ENCODE measurements around the gene LIPM.

The LIPM gene

GRCh38 chr10:88792661-88793060 is 9.9 kb upstream of the LIPM start:
- no CpG with 5 or more reads among the region's 4 CpGs for WGBS (ENCODE audit: extremely low coverage, insufficient coverage, low lambda C conversion rate)
- Histone ChIP-seq H3K27ac (ENCODE audit: low read depth, low read length) (no peak overlapping the region), H3K27me3 (ENCODE audit: insufficient read depth, low read length, poor library complexity) (no peaks in the 10 kb centered on the region)

GRCh38 chr10:88793712-88794299 is 8.7 kb upstream of the LIPM start:
- Histone ChIP-seq H3K4ac (ENCODE audit: low read depth, low read length) (no peak overlapping the region), H3K79me2 (ENCODE audit: control insufficient read depth, insufficient read depth, low read length) (no peaks in the 10 kb centered on the region), H3K4me3 (ENCODE audit: low read length) (no peak overlapping the region), H3K36me3 (ENCODE audit: control insufficient read depth, insufficient read depth, low read length) (no peaks in the 10 kb centered on the region), H4K5ac (ENCODE audit: low read length) (no peak overlapping the region), H3K27ac (ENCODE audit: low read depth, low read length) (no peak overlapping the region), H3K4me1 (ENCODE audit: control insufficient read depth, low read depth, low read length) (no peaks in the 10 kb centered on the region), H2AK5ac (ENCODE audit: low read length) (no peak overlapping the region), H3K27me3 (ENCODE audit: insufficient read depth, low read length, poor library complexity) (no peaks in the 10 kb centered on the region), H3K79me1 (ENCODE audit: low read length) (no peaks in the 10 kb centered on the region), H3K23ac (ENCODE audit: low read length) (no peak overlapping the region), H3K56ac (ENCODE audit: low read length) (no peak overlapping the region), H4K8ac (ENCODE audit: low read depth, low read length) (no peak overlapping the region), H3K9ac (ENCODE audit: low read length) (no peak overlapping the region), H2BK5ac (ENCODE audit: low read length) (no peak overlapping the region), H2BK120ac (ENCODE audit: low read depth, low read length) (no peak overlapping the region), H3K4me2 (ENCODE audit: low read length) (no peak overlapping the region), H2BK15ac (replicated peaks; ENCODE audit: low read depth) (no peak overlapping the region), H3K18ac (ENCODE audit: low read length) (no peak overlapping the region)
- no peak for DNase-seq
- WGBS (ENCODE audit: extremely low coverage, insufficient coverage, low lambda C conversion rate): no CpG with 5 or more reads among the region's 2 CpGs

More at GRCh38 chr10:88792661-88793060, 9.9 kb upstream of the LIPM start:
- Histone ChIP-seq H3K9ac (ENCODE audit: low read length) (no peak overlapping the region), H3K4ac (ENCODE audit: low read depth, low read length) (no peak overlapping the region), H3K18ac (ENCODE audit: low read length) (no peak overlapping the region), H3K23ac (ENCODE audit: low read length) (no peak overlapping the region), H4K8ac (ENCODE audit: low read depth, low read length) (no peak overlapping the region), H2BK15ac (replicated peaks; ENCODE audit: low read depth) (no peak overlapping the region), H3K79me2 (ENCODE audit: control insufficient read depth, insufficient read depth, low read length) (no peaks in the 10 kb centered on the region), H3K56ac (ENCODE audit: low read length) (no peak overlapping the region), H3K4me2 (ENCODE audit: low read length) (no peak overlapping the region), H3K4me1 (ENCODE audit: control insufficient read depth, low read depth, low read length) (no peaks in the 10 kb centered on the region), H3K36me3 (ENCODE audit: control insufficient read depth, insufficient read depth, low read length) (no peaks in the 10 kb centered on the region), H2BK120ac (ENCODE audit: low read depth, low read length) (no peak overlapping the region), H2AK5ac (ENCODE audit: low read length) (no peak overlapping the region), H2BK5ac (ENCODE audit: low read length) (no peak overlapping the region), H3K79me1 (ENCODE audit: low read length) (no peaks in the 10 kb centered on the region), H3K4me3 (ENCODE audit: low read length) (no peak overlapping the region), H4K5ac (ENCODE audit: low read length) (no peak overlapping the region)
- no peak for DNase-seq

GRCh38 chr10:88794731-88795130 is 7.8 kb upstream of the LIPM start:
- no peak overlapping the region for H4K8ac ChIP-seq (ENCODE audit: low read depth, low read length)
- no peaks in the 10 kb centered on the region for H3K27me3 ChIP-seq (ENCODE audit: insufficient read depth, low read length, poor library complexity)
- H3K27ac ChIP-seq (ENCODE audit: low read depth, low read length): no peak overlapping the region
- no CpG with 5 or more reads among the region's 1 CpG for WGBS (ENCODE audit: extremely low coverage, insufficient coverage, low lambda C conversion rate)
- no peak overlapping the region for H4K5ac ChIP-seq (ENCODE audit: low read length)
- no peaks in the 10 kb centered on the region for H3K36me3 ChIP-seq (ENCODE audit: control insufficient read depth, insufficient read depth, low read length)
- DNase-seq: no peak
- no peak overlapping the region for H3K4ac ChIP-seq (ENCODE audit: low read depth, low read length)
- no peak overlapping the region for H3K4me3 ChIP-seq (ENCODE audit: low read length)
- no peak overlapping the region for H2AK5ac ChIP-seq (ENCODE audit: low read length)
- no peak overlapping the region for H3K56ac ChIP-seq (ENCODE audit: low read length)
- H3K4me1 ChIP-seq (ENCODE audit: control insufficient read depth, low read depth, low read length): no peaks in the 10 kb centered on the region
- no peak overlapping the region for H3K18ac ChIP-seq (ENCODE audit: low read length)
- no peak overlapping the region for H3K4me2 ChIP-seq (ENCODE audit: low read length)
- H3K23ac ChIP-seq (ENCODE audit: low read length): no peak overlapping the region
- H3K9ac ChIP-seq (ENCODE audit: low read length): no peak overlapping the region
- no peaks in the 10 kb centered on the region for H3K79me2 ChIP-seq (ENCODE audit: control insufficient read depth, insufficient read depth, low read length)
- H2BK15ac ChIP-seq (replicated peaks; ENCODE audit: low read depth): no peak overlapping the region
- H2BK5ac ChIP-seq (ENCODE audit: low read length): no peak overlapping the region
- no peaks in the 10 kb centered on the region for H3K79me1 ChIP-seq (ENCODE audit: low read length)
- H2BK120ac ChIP-seq (ENCODE audit: low read depth, low read length): no peak overlapping the region

GRCh38 chr10:88800152-88801125 is 2.1 kb upstream of the LIPM start:
- Histone ChIP-seq H3K4me2 (ENCODE audit: low read length) (no peak overlapping the region), H3K79me2 (ENCODE audit: control insufficient read depth, insufficient read depth, low read length) (no peaks in the 10 kb centered on the region), H3K18ac (ENCODE audit: low read length) (no peak overlapping the region), H3K79me1 (ENCODE audit: low read length) (no peaks in the 10 kb centered on the region), H2BK5ac (ENCODE audit: low read length) (no peak overlapping the region), H3K4ac (ENCODE audit: low read depth, low read length) (no peak overlapping the region), H4K5ac (ENCODE audit: low read length) (no peak overlapping the region), H3K36me3 (ENCODE audit: control insufficient read depth, insufficient read depth, low read length) (no peaks in the 10 kb centered on the region), H2BK120ac (ENCODE audit: low read depth, low read length) (no peak overlapping the region), H2AK5ac (ENCODE audit: low read length) (no peak overlapping the region), H3K23ac (ENCODE audit: low read length) (no peak overlapping the region), H3K56ac (ENCODE audit: low read length) (no peak overlapping the region), H3K9ac (ENCODE audit: low read length) (no peak overlapping the region), H3K27me3 (ENCODE audit: insufficient read depth, low read length, poor library complexity) (no peaks in the 10 kb centered on the region), H4K8ac (ENCODE audit: low read depth, low read length) (no peak overlapping the region), H3K4me1 (ENCODE audit: control insufficient read depth, low read depth, low read length) (peaks cover 4% of the 10 kb centered on the region), H2BK15ac (replicated peaks; ENCODE audit: low read depth) (no peak overlapping the region), H3K27ac (ENCODE audit: low read depth, low read length) (no peak overlapping the region), H3K4me3 (ENCODE audit: low read length) (no peak overlapping the region)
- WGBS (ENCODE audit: extremely low coverage, insufficient coverage, low lambda C conversion rate): no CpG with 5 or more reads among the region's 2 CpGs
- peak; percentile 96 for DNase-seq

GRCh38 chr10:88803641-88804040 is 1.1 kb downstream of the LIPM start:
- H2AK5ac ChIP-seq (ENCODE audit: low read length): no peak overlapping the region
- no peak overlapping the region for H4K8ac ChIP-seq (ENCODE audit: low read depth, low read length)
- no peak overlapping the region for H3K4me2 ChIP-seq (ENCODE audit: low read length)
- H3K27ac ChIP-seq (ENCODE audit: low read depth, low read length): no peak overlapping the region
- H3K4me1 ChIP-seq (ENCODE audit: control insufficient read depth, low read depth, low read length): peaks cover 4% of the 10 kb centered on the region
- H3K27me3 ChIP-seq (ENCODE audit: insufficient read depth, low read length, poor library complexity): no peaks in the 10 kb centered on the region
- H3K56ac ChIP-seq (ENCODE audit: low read length): no peak overlapping the region
- H2BK120ac ChIP-seq (ENCODE audit: low read depth, low read length): no peak overlapping the region
- no peaks in the 10 kb centered on the region for H3K79me2 ChIP-seq (ENCODE audit: control insufficient read depth, insufficient read depth, low read length)
- no peak overlapping the region for H2BK5ac ChIP-seq (ENCODE audit: low read length)
- DNase-seq: no peak
- no peak overlapping the region for H2BK15ac ChIP-seq (replicated peaks; ENCODE audit: low read depth)
- H3K23ac ChIP-seq (ENCODE audit: low read length): no peak overlapping the region
- no peaks in the 10 kb centered on the region for H3K36me3 ChIP-seq (ENCODE audit: control insufficient read depth, insufficient read depth, low read length)
- no peak overlapping the region for H3K18ac ChIP-seq (ENCODE audit: low read length)
- WGBS (ENCODE audit: extremely low coverage, insufficient coverage, low lambda C conversion rate): no CpG with 5 or more reads among the region's 2 CpGs
- no peak overlapping the region for H3K4ac ChIP-seq (ENCODE audit: low read depth, low read length)
- H3K79me1 ChIP-seq (ENCODE audit: low read length): no peaks in the 10 kb centered on the region
- no peak overlapping the region for H3K4me3 ChIP-seq (ENCODE audit: low read length)
- no peak overlapping the region for H3K9ac ChIP-seq (ENCODE audit: low read length)
- no peak overlapping the region for H4K5ac ChIP-seq (ENCODE audit: low read length)
